SK-N-SH treated with all-trans-retinoic acid at 6 μM for 48 hours (cell line): Measurements from ENCODE around the gene TADA3.

Experiments used
- ATAC-seq: fragments of 200-7000 bp; cut with Tn5 transposase; 3 replicates; pipeline ENCODE4 v1.9.1; 2020; ENCODE audit warnings: mild to moderate bottlenecking, moderate library complexity
- ARNTL ChIP-seq: fragments of 450-650 bp; formaldehyde crosslinking; IDR thresholded peaks from 2 replicates; pipeline ENCODE4 v1.5.0; 2020; ENCODE audit warnings: low read depth, mild to moderate bottlenecking, moderate library complexity, borderline replicate concordance
- CREB5 ChIP-seq: fragments of 250-450 bp; sonication (Bioruptor Pico); IDR thresholded peaks from 2 replicates; pipeline ENCODE4 v1.5.1; 2020; ENCODE audit warnings: low read depth, mild to moderate bottlenecking, moderate library complexity
- CSDC2 ChIP-seq: fragments of 250-450 bp; sonication (Bioruptor Pico); IDR thresholded peaks from 2 replicates; pipeline ENCODE4 v1.5.0; 2020; ENCODE audit warnings: mild to moderate bottlenecking, moderate library complexity
- CSRNP3 ChIP-seq: fragments of 250-450 bp; sonication (Bioruptor Pico); IDR thresholded peaks from 2 replicates; pipeline ENCODE4 v1.5.1; 2021; ENCODE audit warnings: mild to moderate bottlenecking, moderate library complexity
- ESRRG ChIP-seq: fragments of 250-450 bp; sonication (Bioruptor Pico); IDR thresholded peaks from 2 replicates; pipeline ENCODE4 v1.6.1; 2021; ENCODE audit warnings: mild to moderate bottlenecking
- GLIS3 ChIP-seq: fragments of 250-450 bp; sonication (Bioruptor Pico); IDR thresholded peaks from 2 replicates; pipeline ENCODE4 v1.5.0; 2020; ENCODE audit warnings: mild to moderate bottlenecking, moderate library complexity
- PATZ1 ChIP-seq: fragments of 250-450 bp; sonication (Bioruptor Pico); IDR thresholded peaks from 2 replicates; pipeline ENCODE4 v1.8.0; 2020; ENCODE audit warnings: mild to moderate bottlenecking, moderate library complexity, borderline replicate concordance
- PPARA ChIP-seq: fragments of 250-450 bp; sonication (Bioruptor Pico); IDR thresholded peaks from 2 replicates; pipeline ENCODE4 v1.5.0; 2020; ENCODE audit warnings: mild to moderate bottlenecking, borderline replicate concordance
- RARB ChIP-seq: fragments of 250-450 bp; sonication (Bioruptor Pico); IDR thresholded peaks from 2 replicates; pipeline ENCODE4 v1.8.0; 2021; ENCODE audit warnings: mild to moderate bottlenecking, moderate library complexity
- TCF4 ChIP-seq: fragments of 250-450 bp; sonication (Bioruptor Pico); IDR thresholded peaks from 2 replicates; pipeline ENCODE4 v1.8.0; 2021; ENCODE audit warnings: mild to moderate bottlenecking, moderate library complexity, borderline replicate concordance
- TOX ChIP-seq: fragments of 250-450 bp; sonication (Bioruptor Pico); IDR thresholded peaks from 2 replicates; pipeline ENCODE4 v1.8.0; 2021; ENCODE audit warnings: mild to moderate bottlenecking, moderate library complexity, borderline replicate concordance
- TSHZ2 ChIP-seq: fragments of 250-450 bp; sonication (Bioruptor Pico); IDR thresholded peaks from 2 replicates; pipeline ENCODE4 v1.5.0; 2020; ENCODE audit warnings: mild to moderate bottlenecking, moderate library complexity
- ZC3H10 ChIP-seq: fragments of 250-450 bp; sonication (Bioruptor Pico); IDR thresholded peaks from 2 replicates; pipeline ENCODE4 v1.5.1; 2021; ENCODE audit warnings: mild to moderate bottlenecking, moderate library complexity
- ZFP3 ChIP-seq: fragments of 250-450 bp; sonication (Bioruptor Pico); IDR thresholded peaks from 2 replicates; pipeline ENCODE4 v1.5.0; 2020; ENCODE audit warnings: mild to moderate bottlenecking, moderate library complexity
- ZFP30 ChIP-seq: fragments of 450-650 bp; formaldehyde crosslinking; IDR thresholded peaks from 2 replicates; pipeline ENCODE4 v1.5.0; 2022; ENCODE audit warnings: mild to moderate bottlenecking, moderate library complexity
- ZNF565 ChIP-seq: fragments of 450-650 bp; formaldehyde crosslinking; conservative IDR thresholded peaks from 2 replicates; pipeline ENCODE4 v1.5.0; 2020; ENCODE audit warnings: low read depth, mild to moderate bottlenecking, moderate library complexity
- ZNF70 ChIP-seq: fragments of 450-650 bp; formaldehyde crosslinking; IDR thresholded peaks from 2 replicates; pipeline ENCODE4 v1.5.0; 2020; ENCODE audit warnings: mild to moderate bottlenecking, moderate library complexity
- ZNF8 ChIP-seq: fragments of 450-650 bp; formaldehyde crosslinking; IDR thresholded peaks from 2 replicates; pipeline ENCODE4 v1.5.0; 2020; ENCODE audit warnings: mild to moderate bottlenecking, moderate library complexity

Gene TADA3

GRCh38 chr3:9795207-9795606 is 2.9 kb upstream of the TADA3 start (continued):
- TF ChIP-seq TOX (no peak), TCF4 (CRISPR knock-in tag) (no peak), ZNF8 (CRISPR knock-in tag) (no peak), ZNF565 (CRISPR knock-in tag) (no peak), CREB5 (CRISPR knock-in tag) (no peak), ZC3H10 (CRISPR knock-in tag) (no peak), ZFP3 (CRISPR knock-in tag) (no peak), RARB (CRISPR knock-in tag) (no peak)

- no peak for ATAC-seq
- no peak for TF ChIP-seq CSRNP3 (CRISPR knock-in tag)
These were observed 2.1 kb upstream of the TADA3 start for GRCh38 chr3:9794400-9794799.

- TF ChIP-seq TSHZ2 (no peak), RARB (CRISPR knock-in tag) (no peak), ZC3H10 (CRISPR knock-in tag) (peak; percentile 14; the same call in 1 of the 2 replicates), ZFP3 (CRISPR knock-in tag) (no peak), ZNF565 (CRISPR knock-in tag) (no peak), CREB5 (CRISPR knock-in tag) (no peak), PPARA (CRISPR knock-in tag) (no peak)
- peak; percentile 50 for ATAC-seq
These were observed 998 bp upstream of the TADA3 start for GRCh38 chr3:9793161-9793781.

GRCh38 chr3:9791790-9792404 is 376 bp downstream of the TADA3 start:
- no peak for TF ChIP-seq PATZ1 (CRISPR knock-in tag)
- no peak for TF ChIP-seq ZFP30 (CRISPR knock-in tag)
- TF ChIP-seq TOX, result no peak
- TF ChIP-seq TSHZ2, result no peak
- TF ChIP-seq ZNF70, result no peak
- no peak for TF ChIP-seq RARB (CRISPR knock-in tag)
- no peak for TF ChIP-seq GLIS3
- TF ChIP-seq TCF4 (CRISPR knock-in tag), result no peak
- TF ChIP-seq ARNTL (CRISPR knock-in tag), result no peak
- TF ChIP-seq ESRRG (CRISPR knock-in tag), result no peak
- TF ChIP-seq ZNF565 (CRISPR knock-in tag), result no peak
- no peak for TF ChIP-seq CSRNP3 (CRISPR knock-in tag)
- TF ChIP-seq CSDC2 (CRISPR knock-in tag), result no peak
- TF ChIP-seq ZNF8 (CRISPR knock-in tag), result no peak
- TF ChIP-seq, all 23 proteins: peak for 0

More at GRCh38 chr3:9791790-9792404, 376 bp downstream of the TADA3 start:
- no peak; the same call in 1 of the 3 replicates for ATAC-seq
